GM18861 (cell line): Measurements from ENCODE around the gene AOPEP.
A peak's percentile ranks its signal among the peaks of the same experiment; 100 is the strongest.

ENCODE experiments used
- ATAC-seq: cut with Tn5 transposase; IDR thresholded peaks from one replicate; pipeline ENCODE4 v1.9.1; 2021; ENCODE audit not compliant: unreplicated experiment

Gene AOPEP

GRCh38 chr9:95028853-95029219 is 302.3 kb downstream of the AOPEP start:
- no peak for ATAC-seq

- no peak for ATAC-seq
These were observed 302.8 kb downstream of the AOPEP start for GRCh38 chr9:95029288-95029687.

- no peak for ATAC-seq
These were observed 303.2 kb downstream of the AOPEP start for GRCh38 chr9:95029720-95030119.

GRCh38 chr9:95030344-95030743 is 303.8 kb downstream of the AOPEP start:
- ATAC-seq: no peak

GRCh38 chr9:95030920-95031642 is 304.6 kb downstream of the AOPEP start:
- no peak for ATAC-seq

GRCh38 chr9:95031711-95032461 is 305.4 kb downstream of the AOPEP start:
- ATAC-seq: no peak

GRCh38 chr9:95032580-95033341 is 306.3 kb downstream of the AOPEP start:
- ATAC-seq: no peak

GRCh38 chr9:95035846-95036245 is 309.3 kb downstream of the AOPEP start:
- ATAC-seq: no peak

- no peak for ATAC-seq
These were observed 310.2 kb downstream of the AOPEP start for GRCh38 chr9:95036676-95037075.

GRCh38 chr9:95037789-95038521 is 311.5 kb downstream of the AOPEP start:
- ATAC-seq: no peak

GRCh38 chr9:95038666-95039065 is 312.2 kb downstream of the AOPEP start:
- ATAC-seq: no peak

GRCh38 chr9:95040106-95040505 is 313.6 kb downstream of the AOPEP start:
- no peak for ATAC-seq

- no peak for ATAC-seq
These were observed 317.3 kb downstream of the AOPEP start for GRCh38 chr9:95043826-95044225.

- ATAC-seq: no peak
These were observed 318.4 kb downstream of the AOPEP start for GRCh38 chr9:95044731-95045508.

- ATAC-seq: no peak
These were observed 319.3 kb downstream of the AOPEP start for GRCh38 chr9:95045751-95046150.

GRCh38 chr9:95047452-95048224 is 321.1 kb downstream of the AOPEP start:
- no peak for ATAC-seq

GRCh38 chr9:95048225-95049087 is 322.0 kb downstream of the AOPEP start:
- peak; percentile 66 for ATAC-seq

GRCh38 chr9:95049761-95050160 is 323.3 kb downstream of the AOPEP start:
- no peak for ATAC-seq
